Measurements from ENCODE around the gene RBM6. TPM values are rescaled to one million over a fixed set of nuclear protein-coding genes. Genes with fewer than 3 reads are reported as not detected.

Gene RBM6
- total RNA-seq, 4 donors from 2014 or later: 62.3 to 137 (median 88.4) TPM

GRCh38 chr3:50112462-50112861, 172.5 kb downstream of the RBM6 start:
- ATAC-seq (ENCODE audit: low FRiP score): no peak
- no peak for DNase-seq (ENCODE audit: low spot score)

GRCh38 chr3:50117120-50117519, 177.2 kb downstream of the RBM6 start:
- DNase-seq (ENCODE audit: low spot score) (no peak), ATAC-seq (ENCODE audit: low FRiP score) (no peak)
- no peak for TF ChIP-seq CTCF (IDR thresholded peaks at IDR 0.05)

More at GRCh38 chr3:50112462-50112861, 172.5 kb downstream of the RBM6 start:
- no peak for TF ChIP-seq CTCF (IDR thresholded peaks at IDR 0.05)

- no peak for ATAC-seq (ENCODE audit: low FRiP score)
- DNase-seq (ENCODE audit: low spot score): no peak
- TF ChIP-seq CTCF (IDR thresholded peaks at IDR 0.05): no peak
Measured at GRCh38 chr3:50118237-50118636, 178.3 kb downstream of the RBM6 start.

GRCh38 chr3:50119786-50120185, 179.8 kb downstream of the RBM6 start:
- DNase-seq (ENCODE audit: low spot score) (no peak), ATAC-seq (ENCODE audit: low FRiP score) (no peak)
- TF ChIP-seq CTCF (IDR thresholded peaks at IDR 0.05): no peak

GRCh38 chr3:50120364-50121071, 180.6 kb downstream of the RBM6 start:
- ATAC-seq (ENCODE audit: low FRiP score) (no peak), DNase-seq (ENCODE audit: low spot score) (no peak)
- TF ChIP-seq CTCF (IDR thresholded peaks at IDR 0.05): no peak

GRCh38 chr3:50121072-50122032, 181.4 kb downstream of the RBM6 start:
- ATAC-seq (ENCODE audit: low FRiP score): peak; percentile 81
- DNase-seq (ENCODE audit: low spot score): peak; percentile 38
- TF ChIP-seq CTCF (IDR thresholded peaks at IDR 0.05): peak in 2 of 3 donors; percentile 39 to 90

Measured in omental fat pad (tissue), 4 donors.